Measurements from ENCODE around the gene HMCN2. TPM values are rescaled to one million over a fixed set of nuclear protein-coding genes. Genes with fewer than 3 reads are reported as not detected.

Gene HMCN2
- total RNA-seq, 1 donor from 2014 or later, result not detected

DNA sequence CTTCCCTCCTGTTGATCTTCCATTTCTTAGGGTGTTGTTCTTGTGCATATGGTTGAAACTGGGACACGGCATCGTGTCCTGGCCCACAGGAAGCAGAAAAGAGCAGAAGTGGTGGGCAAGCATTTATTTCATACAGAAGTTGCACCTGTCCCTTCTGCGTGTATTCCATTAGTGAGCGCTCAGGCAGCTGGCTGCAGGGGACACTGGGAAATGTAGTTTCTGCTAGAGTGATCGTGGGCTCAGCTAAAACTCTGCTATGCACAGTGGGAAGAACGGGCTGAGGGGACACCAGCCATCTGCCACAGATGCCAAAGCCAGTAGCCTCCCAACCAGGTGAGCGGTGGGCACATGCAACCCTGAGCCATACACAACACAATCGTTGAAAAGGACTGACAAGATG, 121.8 kb downstream of the HMCN2 start:
- TF ChIP-seq, protein P1, sequence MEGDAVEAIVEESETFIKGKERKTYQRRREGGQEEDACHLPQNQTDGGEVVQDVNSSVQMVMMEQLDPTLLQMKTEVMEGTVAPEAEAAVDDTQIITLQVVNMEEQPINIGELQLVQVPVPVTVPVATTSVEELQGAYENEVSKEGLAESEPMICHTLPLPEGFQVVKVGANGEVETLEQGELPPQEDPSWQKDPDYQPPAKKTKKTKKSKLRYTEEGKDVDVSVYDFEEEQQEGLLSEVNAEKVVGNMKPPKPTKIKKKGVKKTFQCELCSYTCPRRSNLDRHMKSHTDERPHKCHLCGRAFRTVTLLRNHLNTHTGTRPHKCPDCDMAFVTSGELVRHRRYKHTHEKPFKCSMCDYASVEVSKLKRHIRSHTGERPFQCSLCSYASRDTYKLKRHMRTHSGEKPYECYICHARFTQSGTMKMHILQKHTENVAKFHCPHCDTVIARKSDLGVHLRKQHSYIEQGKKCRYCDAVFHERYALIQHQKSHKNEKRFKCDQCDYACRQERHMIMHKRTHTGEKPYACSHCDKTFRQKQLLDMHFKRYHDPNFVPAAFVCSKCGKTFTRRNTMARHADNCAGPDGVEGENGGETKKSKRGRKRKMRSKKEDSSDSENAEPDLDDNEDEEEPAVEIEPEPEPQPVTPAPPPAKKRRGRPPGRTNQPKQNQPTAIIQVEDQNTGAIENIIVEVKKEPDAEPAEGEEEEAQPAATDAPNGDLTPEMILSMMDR (IDR thresholded peaks at IDR 0.05), result no peak
- ChIA-PET POLR2A (no interaction called here), CTCF (no interaction called here)
- DNase-seq (no peak), ATAC-seq (ENCODE audit: low read depth) (no peak)
- Mint-ChIP-seq H3K27me3 (peaks cover 3% of the 10 kb centered on the region), H3K27ac (no peak overlapping the region), H3K4me1 (no peaks in the 10 kb centered on the region), H3K4me3 (no peak overlapping the region), H3K9me3 (no peaks in the 10 kb centered on the region), H3K36me3 (ENCODE audit: low read depth) (no peaks in the 10 kb centered on the region)
- intact Hi-C loops (cut with micrococcal nuclease), result no loop called here

DNA sequence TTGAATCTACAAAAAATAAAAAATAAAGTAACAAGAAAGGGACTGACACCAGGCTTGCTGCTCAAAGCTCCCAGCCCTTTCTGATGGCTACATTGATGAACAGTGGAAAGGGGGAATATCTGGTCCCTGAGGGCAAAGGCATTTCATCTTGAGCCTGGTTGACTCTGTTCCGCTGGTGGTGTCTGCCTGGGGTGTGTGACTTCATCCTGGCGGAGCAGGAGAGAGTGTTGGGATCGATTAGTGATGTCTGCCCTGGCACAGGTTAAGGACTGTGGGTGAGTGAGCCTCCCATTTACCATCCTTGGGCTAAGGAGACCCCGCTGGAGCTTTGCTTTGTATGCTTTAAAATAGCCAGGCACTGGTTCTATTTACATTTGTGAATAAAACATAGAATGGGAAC, 122.3 kb downstream of the HMCN2 start:
- H3K4me3 Mint-ChIP-seq, result no peak overlapping the region
- POLR2A ChIA-PET, result no interaction called here
- no peaks in the 10 kb centered on the region for H3K9me3 Mint-ChIP-seq
- CTCF ChIA-PET, result no interaction called here
- peaks cover 3% of the 10 kb centered on the region for H3K27me3 Mint-ChIP-seq
- no peak for ATAC-seq (ENCODE audit: low read depth)
- H3K36me3 Mint-ChIP-seq (ENCODE audit: low read depth), result no peaks in the 10 kb centered on the region
- DNase-seq, result no peak
- intact Hi-C loops (cut with micrococcal nuclease), result no loop called here
- no peaks in the 10 kb centered on the region for H3K4me1 Mint-ChIP-seq
- H3K27ac Mint-ChIP-seq, result no peak overlapping the region
- TF ChIP-seq, protein P1 (IDR thresholded peaks at IDR 0.05), result no peak

DNA sequence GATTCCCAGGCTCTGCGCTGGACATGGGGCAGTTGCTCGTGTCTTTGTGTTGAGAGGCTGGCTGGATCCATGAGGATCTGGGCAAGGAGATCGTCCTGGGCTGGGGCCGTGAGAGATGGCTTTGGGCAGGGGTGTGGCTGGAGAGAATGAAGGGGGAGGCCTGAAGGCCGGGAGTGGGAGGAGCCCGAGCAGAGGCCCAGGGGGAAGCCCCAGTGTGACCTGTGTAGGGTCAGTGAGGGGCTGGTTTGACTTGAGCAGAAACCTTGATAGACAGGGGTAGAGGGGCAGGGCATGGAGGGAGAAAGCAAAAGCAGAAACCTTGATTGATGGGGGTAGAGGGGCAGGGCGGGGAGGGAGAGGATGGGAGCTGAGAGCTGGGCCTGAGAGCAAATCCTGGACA, 124.8 kb downstream of the HMCN2 start:
- Mint-ChIP-seq H3K4me3 (no peak overlapping the region), H3K4me1 (no peaks in the 10 kb centered on the region), H3K27me3 (peaks cover 3% of the 10 kb centered on the region), H3K9me3 (no peaks in the 10 kb centered on the region), H3K27ac (no peak overlapping the region), H3K36me3 (ENCODE audit: low read depth) (no peaks in the 10 kb centered on the region)
- POLR2A ChIA-PET, result no interaction called here
- CTCF ChIA-PET, result no interaction called here
- ATAC-seq (ENCODE audit: low read depth), result no peak
- DNase-seq, result no peak
- TF ChIP-seq, protein P1 (IDR thresholded peaks at IDR 0.05), result no peak
- intact Hi-C loops (cut with micrococcal nuclease), result no loop called here

DNA sequence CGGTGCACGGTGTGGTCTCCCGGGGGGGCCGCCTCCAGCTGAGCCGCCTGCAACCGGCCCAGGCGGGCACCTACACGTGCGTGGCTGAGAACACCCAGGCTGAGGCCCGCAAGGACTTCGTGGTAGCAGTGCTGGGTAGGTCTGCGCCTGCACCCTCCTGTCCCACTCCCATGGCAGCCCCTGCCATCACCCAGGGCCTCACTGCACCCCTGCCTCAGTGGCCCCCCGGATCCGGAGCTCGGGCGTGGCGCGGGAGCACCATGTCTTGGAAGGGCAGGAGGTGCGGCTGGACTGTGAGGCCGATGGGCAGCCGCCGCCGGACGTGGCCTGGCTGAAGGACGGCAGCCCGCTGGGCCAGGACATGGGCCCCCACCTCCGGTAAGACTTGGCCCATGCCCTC, 125.4 kb downstream of the HMCN2 start:
- Mint-ChIP-seq H3K27ac (no peak overlapping the region), H3K4me3 (no peak overlapping the region), H3K36me3 (ENCODE audit: low read depth) (no peaks in the 10 kb centered on the region), H3K27me3 (peaks cover 3% of the 10 kb centered on the region), H3K9me3 (no peaks in the 10 kb centered on the region), H3K4me1 (no peaks in the 10 kb centered on the region)
- TF ChIP-seq, protein P1 (IDR thresholded peaks at IDR 0.05), result no peak
- ATAC-seq (ENCODE audit: low read depth) (no peak), DNase-seq (no peak)
- POLR2A ChIA-PET, result no interaction called here
- intact Hi-C loops (cut with micrococcal nuclease), result no loop called here
- CTCF ChIA-PET, result no interaction called here

DNA sequence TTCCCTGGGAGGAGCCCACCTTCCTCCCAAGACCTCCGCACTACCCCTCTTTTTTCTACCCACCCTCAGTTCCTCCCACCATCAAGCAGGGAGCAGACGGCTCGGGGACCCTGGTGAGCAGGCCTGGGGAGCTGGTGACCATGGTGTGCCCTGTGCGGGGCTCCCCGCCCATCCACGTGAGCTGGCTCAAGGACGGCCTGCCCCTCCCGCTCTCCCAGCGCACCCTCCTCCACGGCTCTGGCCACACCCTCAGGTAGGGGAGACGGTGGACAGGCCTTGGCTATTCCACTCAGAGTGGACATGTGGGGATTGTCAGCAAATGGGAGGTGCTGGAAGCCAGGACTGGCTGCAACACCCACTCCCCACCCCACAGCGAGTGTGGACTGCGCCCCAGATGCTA, 126.3 kb downstream of the HMCN2 start:
- Mint-ChIP-seq H3K4me3 (no peak overlapping the region), H3K36me3 (ENCODE audit: low read depth) (no peaks in the 10 kb centered on the region), H3K27me3 (peaks cover 4% of the 10 kb centered on the region), H3K9me3 (no peaks in the 10 kb centered on the region), H3K4me1 (no peaks in the 10 kb centered on the region), H3K27ac (no peak overlapping the region)
- CTCF ChIA-PET, result no interaction called here
- no peak for ATAC-seq (ENCODE audit: low read depth)
- intact Hi-C loops (cut with micrococcal nuclease), result no loop called here
- no peak for DNase-seq
- POLR2A ChIA-PET, result interaction anchor here (0.6 kb wide), 1 partner anchor 33 kb away, joined by 3 read pairs; no protein-coding TSS in a partner anchor
- TF ChIP-seq, protein P1 (IDR thresholded peaks at IDR 0.05), result no peak

Measured in activated B cell treated with CpG ODN at 0.5 μM for 24 hours (primary cell).